GM19023 (cell line): ENCODE results near the gene GOLGA6L10.
"Not testable (repeated sequence)": the region's sequence is repeated elsewhere in the genome, so short reads cannot be mapped to it uniquely, and the experiment has no call there.

Source experiments
- ATAC-seq: cut with Tn5 transposase; IDR thresholded peaks from one replicate; pipeline ENCODE4 v1.9.1; 2021; ENCODE audit warnings: mild to moderate bottlenecking, moderate library complexity; ENCODE audit not compliant: unreplicated experiment

The GOLGA6L10 gene

GRCh38 chr15:82301296-82302016 is 47.8 kb downstream of the GOLGA6L10 start:
- ATAC-seq: no peak

GRCh38 chr15:82300883-82301282 is 48.4 kb downstream of the GOLGA6L10 start:
- no peak for ATAC-seq

- not testable (repeated sequence) for ATAC-seq
Observed at GRCh38 chr15:82300326-82300725, 48.9 kb downstream of the GOLGA6L10 start.

- not testable (repeated sequence) for ATAC-seq
Observed at GRCh38 chr15:82299511-82299914, 49.8 kb downstream of the GOLGA6L10 start.

GRCh38 chr15:82298520-82298919 is 50.8 kb downstream of the GOLGA6L10 start:
- ATAC-seq: no peak

GRCh38 chr15:82298032-82298431 is 51.2 kb downstream of the GOLGA6L10 start:
- ATAC-seq: no peak

GRCh38 chr15:82297546-82297945 is 51.7 kb downstream of the GOLGA6L10 start:
- no peak for ATAC-seq

- no peak for ATAC-seq
Observed at GRCh38 chr15:82294061-82294690, 55.1 kb downstream of the GOLGA6L10 start.

DNA sequence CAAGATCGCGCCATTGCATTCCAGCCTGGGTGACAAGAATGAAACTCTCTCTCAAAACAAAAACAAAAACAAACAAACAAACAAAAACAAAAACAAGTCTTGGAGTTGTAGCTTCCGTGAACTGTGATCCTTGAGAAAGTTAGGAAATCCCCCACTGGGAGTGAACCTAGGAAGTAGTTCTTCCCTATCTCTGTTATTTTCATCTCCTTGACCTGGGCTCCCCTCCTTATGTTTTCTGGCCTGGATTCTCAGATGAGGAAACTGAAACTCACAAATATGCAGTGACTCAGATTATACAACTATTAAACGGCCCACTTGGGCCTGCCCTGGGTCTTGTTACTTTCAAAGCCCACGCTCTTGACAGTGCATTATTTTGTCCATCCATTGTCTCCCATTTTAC is 57.0 kb downstream of the GOLGA6L10 start:
- no peak for ATAC-seq
